Measurements from ENCODE around the gene AMOTL1.

DNA sequence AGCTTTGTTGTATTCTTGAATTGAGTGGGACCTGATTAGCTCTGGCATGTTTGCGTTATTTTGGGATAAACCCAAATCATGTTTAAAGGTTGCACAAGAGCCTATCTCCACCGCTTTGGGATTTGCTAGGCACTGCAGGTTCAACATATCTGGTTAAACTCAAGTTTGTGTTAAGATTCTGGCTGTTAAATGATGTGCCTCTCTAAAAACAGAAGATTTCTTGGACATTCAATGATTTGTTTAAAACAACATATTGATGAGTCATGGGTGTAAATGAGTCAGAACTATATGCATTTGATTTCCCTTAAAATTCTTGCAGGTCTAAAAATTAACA, 67.4 kb downstream of the AMOTL1 start:
- TF ChIP-seq, protein P1, sequence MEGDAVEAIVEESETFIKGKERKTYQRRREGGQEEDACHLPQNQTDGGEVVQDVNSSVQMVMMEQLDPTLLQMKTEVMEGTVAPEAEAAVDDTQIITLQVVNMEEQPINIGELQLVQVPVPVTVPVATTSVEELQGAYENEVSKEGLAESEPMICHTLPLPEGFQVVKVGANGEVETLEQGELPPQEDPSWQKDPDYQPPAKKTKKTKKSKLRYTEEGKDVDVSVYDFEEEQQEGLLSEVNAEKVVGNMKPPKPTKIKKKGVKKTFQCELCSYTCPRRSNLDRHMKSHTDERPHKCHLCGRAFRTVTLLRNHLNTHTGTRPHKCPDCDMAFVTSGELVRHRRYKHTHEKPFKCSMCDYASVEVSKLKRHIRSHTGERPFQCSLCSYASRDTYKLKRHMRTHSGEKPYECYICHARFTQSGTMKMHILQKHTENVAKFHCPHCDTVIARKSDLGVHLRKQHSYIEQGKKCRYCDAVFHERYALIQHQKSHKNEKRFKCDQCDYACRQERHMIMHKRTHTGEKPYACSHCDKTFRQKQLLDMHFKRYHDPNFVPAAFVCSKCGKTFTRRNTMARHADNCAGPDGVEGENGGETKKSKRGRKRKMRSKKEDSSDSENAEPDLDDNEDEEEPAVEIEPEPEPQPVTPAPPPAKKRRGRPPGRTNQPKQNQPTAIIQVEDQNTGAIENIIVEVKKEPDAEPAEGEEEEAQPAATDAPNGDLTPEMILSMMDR (IDR thresholded peaks at IDR 0.05) = no peak
- TF ChIP-seq EZH2phosphoT487 (IDR thresholded peaks at IDR 0.05) (no peak), EZH2 (IDR thresholded peaks at IDR 0.05) (no peak)
